Upper lobe of right lung (tissue), 1 donor: ENCODE measurements around the gene PCGF3. TPM values are rescaled to one million over a fixed set of nuclear protein-coding genes. Genes with fewer than 3 reads are reported as not detected.
A peak's percentile ranks its signal among the peaks of the same experiment; 100 is the strongest.
"Not testable (repeated sequence)": the region's sequence is repeated elsewhere in the genome, so short reads cannot be mapped to it uniquely, and the experiment has no call there.

ENCODE experiments used
- ATAC-seq: fragments of 200-7000 bp; cut with Tn5 transposase; one replicate; pipeline ENCODE4 v1.9.1; 2020; ENCODE audit warnings: mild to moderate bottlenecking, moderate library complexity
- DNase-seq: peaks from one replicate; pipeline ENCODE4 v3.0.0-alpha.2; 2020
- H3K27ac ChIP-seq: fragments of 200-600 bp; one replicate; pipeline ENCODE4 v1.8.0; 2022
- H3K27me3 ChIP-seq: fragments of 200-600 bp; one replicate; pipeline ENCODE4 v1.8.0; 2022; ENCODE audit warnings: mild to moderate bottlenecking
- H3K36me3 ChIP-seq: fragments of 200-600 bp; one replicate; pipeline ENCODE4 v1.8.0; 2022
- H3K4me1 ChIP-seq: fragments of 200-600 bp; one replicate; pipeline ENCODE4 v1.8.0; 2022
- H3K4me3 ChIP-seq: fragments of 200-600 bp; one replicate; pipeline ENCODE4 v1.8.0; 2022; ENCODE audit warnings: mild to moderate bottlenecking
- H3K9me3 ChIP-seq: fragments of 200-600 bp; one replicate; pipeline ENCODE4 v1.8.0; 2022
- CTCF ChIP-seq: fragments of 200-600 bp; IDR thresholded peaks from one replicate; pipeline ENCODE4 v1.8.0; 2022; ENCODE audit warnings: antibody characterized with exemption
- intact Hi-C: fragments of 100-400 bp; cut with DNase I; formaldehyde crosslinking; loops from one replicate; pipeline ENCODE4 v1.11.0; 2022
- total RNA-seq: library from RNA; stranded (reverse); fragmentation: NEBNext Ultra II Directional; extraction: Animal tissue kit (Norgen Biotek cat#: 25700); gene quantifications from one replicate; pipeline ENCODE4 v1.2.1, GENCODE V29; 2021
- donor health status: DM: no; HTN: yes; CAD: no; lungs with severe emphysema.

PCGF3 gene
- total RNA-seq, 1 donor from 2014 or later: 42.2 TPM

DNA sequence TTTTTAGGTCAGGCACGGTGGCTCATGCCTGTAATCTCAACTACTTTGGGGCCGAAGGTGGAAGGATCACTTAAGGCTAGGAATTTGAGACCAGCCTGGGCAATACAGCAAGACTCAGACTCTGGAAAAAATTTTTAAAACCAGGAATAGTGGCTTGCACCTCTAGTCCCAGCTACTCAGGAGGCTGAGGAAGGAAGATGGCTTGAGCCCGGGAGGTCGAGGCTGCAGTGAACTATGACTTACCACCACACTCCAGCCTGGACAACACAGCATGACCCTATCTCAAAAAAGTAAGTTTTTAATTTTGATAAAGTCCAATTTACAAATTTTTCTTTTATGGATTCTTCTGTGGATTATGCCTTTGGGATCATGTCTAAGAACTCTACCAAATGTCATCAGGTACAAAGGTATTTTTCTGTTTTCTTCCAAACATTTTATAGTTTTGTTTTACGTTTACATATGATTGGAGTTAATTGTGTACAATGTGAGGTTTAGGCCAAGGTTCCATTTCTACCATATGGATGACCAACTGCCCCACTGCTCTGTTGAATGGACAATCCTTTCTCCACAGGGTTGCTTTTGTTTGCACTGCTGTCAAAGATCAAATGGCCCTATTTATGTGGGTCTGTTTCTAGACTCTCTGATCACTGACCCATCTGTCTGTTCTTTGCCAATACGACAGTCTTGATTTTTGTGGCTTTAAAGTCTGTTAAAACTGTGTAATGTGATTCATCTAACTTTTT lies 72.1 kb downstream of the PCGF3 start:
- Histone ChIP-seq H3K27me3 (no peaks in the 10 kb centered on the region), H3K9me3 (no peaks in the 10 kb centered on the region), H3K36me3 (peaks cover 52% of the 10 kb centered on the region), H3K27ac (no peak overlapping the region), H3K4me3 (no peak overlapping the region), H3K4me1 (peaks cover 38% of the 10 kb centered on the region)
- ATAC-seq (no peak), DNase-seq (no peak)
- intact Hi-C loops: no loop called here
- no peak for TF ChIP-seq CTCF

- intact Hi-C loops: no loop called here
- Histone ChIP-seq H3K4me3 (peak overlapping the region; percentile 98), H3K9me3 (no peaks in the 10 kb centered on the region), H3K27me3 (no peaks in the 10 kb centered on the region), H3K36me3 (peaks cover 52% of the 10 kb centered on the region), H3K4me1 (peaks cover 40% of the 10 kb centered on the region), H3K27ac (no peak overlapping the region)
- no peak for TF ChIP-seq CTCF
- DNase-seq (no peak), ATAC-seq (no peak)
Observed at GRCh38 chr4:779555-779954, 73.9 kb downstream of the PCGF3 start.

DNA sequence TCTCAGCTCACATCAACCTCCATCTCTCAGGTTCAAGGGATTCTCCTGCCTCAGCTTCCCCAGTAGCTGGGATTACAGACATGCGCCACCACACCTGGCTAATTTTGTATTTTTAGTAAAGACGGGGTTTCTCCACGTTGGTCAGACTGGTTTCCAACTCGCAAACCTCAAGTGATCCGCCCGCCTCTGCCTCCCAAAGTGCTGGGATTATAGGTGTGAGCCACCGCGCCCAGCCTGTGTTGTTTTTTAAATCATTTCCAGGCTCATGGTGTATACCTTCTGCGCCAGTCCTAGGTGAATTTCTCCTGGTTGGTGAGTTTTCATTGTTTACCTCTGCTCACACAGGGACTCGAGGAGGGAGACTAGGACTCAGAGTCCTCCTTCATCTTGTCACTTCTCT lies 74.6 kb downstream of the PCGF3 start:
- Histone ChIP-seq H3K36me3 (peaks cover 49% of the 10 kb centered on the region), H3K4me3 (peak overlapping the region; percentile 98), H3K27ac (peak overlapping the region; percentile 94), H3K4me1 (peaks cover 41% of the 10 kb centered on the region)
- intact Hi-C loops, ATAC-seq, H3K9me3 ChIP-seq, DNase-seq, H3K27me3 ChIP-seq: not testable (repeated sequence)

DNA sequence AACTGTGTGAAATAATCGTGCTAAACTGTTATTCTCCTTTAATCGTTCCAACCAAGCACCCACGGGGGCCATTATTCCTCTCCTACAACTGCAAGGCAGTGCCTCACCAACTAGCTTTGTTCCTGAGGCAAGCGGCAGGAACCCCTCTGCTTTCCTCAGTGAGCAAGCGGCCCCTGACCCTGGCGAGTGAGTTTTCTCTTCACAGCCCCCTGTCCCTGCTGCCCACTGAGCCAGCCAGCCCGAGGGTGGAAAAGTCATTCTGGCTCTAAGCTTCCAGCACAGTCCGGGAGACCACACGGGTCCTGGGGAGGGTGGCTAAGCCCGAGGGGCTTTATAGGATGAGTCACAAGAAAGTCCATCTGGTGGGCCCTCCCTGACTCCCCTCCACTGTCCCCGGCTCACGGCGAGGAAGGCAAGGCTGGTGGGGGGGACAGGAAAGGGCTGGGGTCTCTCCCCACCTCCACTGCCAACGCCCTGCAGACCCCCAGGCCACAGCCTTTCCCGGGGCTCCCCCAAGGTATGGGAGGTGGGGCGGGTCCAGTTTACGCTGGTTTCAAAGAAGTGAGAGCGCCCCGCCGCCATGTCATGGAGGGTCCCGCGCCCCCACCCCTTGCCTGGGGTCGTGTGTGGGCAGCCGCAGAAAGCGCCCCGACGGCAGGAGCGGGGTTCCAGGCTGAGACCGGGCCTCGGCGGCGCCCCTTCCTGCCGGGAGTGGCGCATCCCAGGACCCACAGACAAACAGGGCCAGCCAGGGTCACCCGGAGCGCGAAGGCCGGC lies 75.3 kb downstream of the PCGF3 start:
- TF ChIP-seq CTCF: no peak
- no peak for DNase-seq

GRCh38 chr4:781493-782216 lies 76.0 kb downstream of the PCGF3 start:
- intact Hi-C loops: no loop called here
- ATAC-seq: peak; percentile 97
- Histone ChIP-seq H3K36me3 (peaks cover 35% of the 10 kb centered on the region), H3K4me3 (peak overlapping the region; percentile 98), H3K27me3 (peaks cover 21% of the 10 kb centered on the region), H3K9me3 (no peaks in the 10 kb centered on the region), H3K27ac (peak overlapping the region; percentile 95), H3K4me1 (peaks cover 55% of the 10 kb centered on the region)
- TF ChIP-seq CTCF: no peak
- peak; percentile 100 for DNase-seq

More for the DNA sequence above, 75.3 kb downstream of the PCGF3 start:
- Histone ChIP-seq H3K9me3 (no peaks in the 10 kb centered on the region), H3K36me3 (peaks cover 42% of the 10 kb centered on the region), H3K27me3 (peaks cover 13% of the 10 kb centered on the region), H3K4me1 (peaks cover 47% of the 10 kb centered on the region), H3K4me3 (peak overlapping the region; percentile 98), H3K27ac (peak overlapping the region; percentile 94)
- no peak for ATAC-seq
- intact Hi-C loops: no loop called here
